ENCODE results near the gene TET3.

TET3 gene

GRCh38 chr2:74026687-74027241, 42.1 kb downstream of the TET3 start:
- TF ChIP-seq CTCF (conservative IDR thresholded peaks at IDR 0.05; ENCODE audit: low read length) = no peak
- DNase-seq (ENCODE audit: low read depth) = no peak
- H3K4me3 ChIP-seq (ENCODE audit: low read length) = no peak overlapping the region

- no peak for DNase-seq (ENCODE audit: low read depth)
- H3K4me3 ChIP-seq (ENCODE audit: low read length) = no peak overlapping the region
- TF ChIP-seq CTCF (conservative IDR thresholded peaks at IDR 0.05; ENCODE audit: low read length) = no peak
Observed at GRCh38 chr2:74027496-74027895, 42.8 kb downstream of the TET3 start.

- no peak overlapping the region for H3K4me3 ChIP-seq (ENCODE audit: low read length)
- no peak for DNase-seq (ENCODE audit: low read depth)
- no peak for TF ChIP-seq CTCF (conservative IDR thresholded peaks at IDR 0.05; ENCODE audit: low read length)
Observed at GRCh38 chr2:74028290-74028689, 43.6 kb downstream of the TET3 start.

GRCh38 chr2:74028741-74029140, 44.0 kb downstream of the TET3 start:
- no peak for DNase-seq (ENCODE audit: low read depth)
- H3K4me3 ChIP-seq (ENCODE audit: low read length) = no peak overlapping the region
- TF ChIP-seq CTCF (conservative IDR thresholded peaks at IDR 0.05; ENCODE audit: low read length) = no peak

GRCh38 chr2:74029714-74030397, 45.1 kb downstream of the TET3 start:
- no peak for TF ChIP-seq CTCF (conservative IDR thresholded peaks at IDR 0.05; ENCODE audit: low read length)
- no peak for DNase-seq (ENCODE audit: low read depth)
- H3K4me3 ChIP-seq (ENCODE audit: low read length) = no peak overlapping the region

- DNase-seq (ENCODE audit: low read depth) = no peak
- no peak for TF ChIP-seq CTCF (conservative IDR thresholded peaks at IDR 0.05; ENCODE audit: low read length)
- H3K4me3 ChIP-seq (ENCODE audit: low read length) = no peak overlapping the region
Observed at GRCh38 chr2:74031221-74031620, 46.5 kb downstream of the TET3 start.

GRCh38 chr2:74031959-74032287, 47.2 kb downstream of the TET3 start:
- DNase-seq (ENCODE audit: low read depth) = no peak
- no peak overlapping the region for H3K4me3 ChIP-seq (ENCODE audit: low read length)
- no peak for TF ChIP-seq CTCF (conservative IDR thresholded peaks at IDR 0.05; ENCODE audit: low read length)

Data from AG10803 (cell line).